Limb (tissue), 2 donors: Measurements from ENCODE around the gene TP53INP2.
"Not testable (repeated sequence)": the region's sequence is repeated elsewhere in the genome, so short reads cannot be mapped to it uniquely, and the experiment has no call there.

Source experiments
- DNase-seq, 2 donors: peaks; one replicate each; pipeline ENCODE4 v3.0.0-alpha.2; 2016; ENCODE audit errors: extremely low spot score in 2 of 2

The TP53INP2 gene

DNA sequence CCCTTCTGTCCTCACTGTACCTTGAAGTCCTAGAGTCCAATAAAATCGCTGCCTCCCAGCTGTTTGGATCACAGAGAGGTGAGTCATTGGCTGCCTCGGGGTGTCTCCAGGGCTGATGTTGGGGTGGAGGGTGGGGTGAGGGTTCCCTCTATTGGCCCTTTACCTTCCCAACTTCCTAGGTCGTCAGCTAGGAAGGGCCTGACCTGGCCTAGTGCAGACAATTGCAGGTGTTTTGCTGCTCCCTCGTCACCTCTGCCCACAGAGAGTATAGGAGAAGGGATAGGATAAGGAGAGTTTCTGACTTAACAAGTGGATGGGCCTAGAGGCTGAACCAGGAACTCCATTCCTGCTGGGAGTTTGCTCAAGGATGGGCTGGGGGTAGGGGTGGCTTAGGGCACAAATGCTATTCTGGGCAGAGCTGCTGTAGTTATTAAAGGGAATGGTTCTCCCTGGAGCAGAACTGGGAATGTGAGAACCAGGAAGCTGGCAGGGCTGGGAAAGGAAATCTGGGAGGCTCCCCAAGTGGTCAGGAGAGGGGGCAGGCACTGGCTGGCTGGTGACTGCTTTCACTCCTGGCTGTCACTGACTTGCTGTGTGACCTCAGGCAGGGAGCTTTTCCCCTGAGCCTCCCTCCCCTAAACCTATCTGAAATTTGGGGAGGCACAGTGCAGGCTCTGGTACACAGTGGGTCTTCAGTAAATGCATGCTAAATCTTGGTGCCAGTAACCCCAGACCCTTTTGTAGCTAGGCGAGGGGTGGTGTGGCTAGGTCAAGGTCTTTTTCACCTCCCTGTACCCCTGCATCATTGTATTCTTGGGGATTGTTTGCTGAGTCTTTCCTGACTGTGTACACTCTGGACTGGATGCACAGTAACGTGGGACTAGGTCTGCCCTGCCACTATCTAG lies 1.5 kb downstream of the TP53INP2 start:
- no peak for DNase-seq

DNA sequence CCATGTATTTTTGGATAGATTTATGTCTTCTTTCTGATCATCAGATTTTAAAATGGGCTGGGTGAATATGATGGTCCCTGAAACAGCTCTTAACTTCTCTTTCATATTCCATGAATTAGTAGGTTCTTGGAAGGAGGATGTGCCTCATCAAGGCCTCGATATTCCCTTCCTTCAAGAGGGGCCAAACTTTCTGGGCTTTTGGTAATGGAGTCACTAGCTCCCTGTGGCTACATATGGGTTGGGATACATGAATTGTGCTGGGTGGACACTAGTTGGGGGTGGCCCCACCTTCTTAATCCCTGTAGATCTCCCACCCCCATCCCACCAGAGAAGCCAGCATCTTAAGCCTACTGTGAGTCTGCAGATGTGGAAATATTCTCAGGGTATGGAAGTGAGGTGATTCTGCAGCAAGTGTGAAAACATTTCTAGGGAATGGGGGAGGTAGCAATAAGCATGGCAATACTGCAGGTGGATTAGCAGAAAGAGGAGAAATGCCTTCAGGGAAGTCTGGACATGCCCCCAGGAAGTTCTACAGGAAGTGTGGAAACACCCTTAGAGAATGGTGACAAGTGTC lies 2.2 kb downstream of the TP53INP2 start:
- no peak for DNase-seq

DNA sequence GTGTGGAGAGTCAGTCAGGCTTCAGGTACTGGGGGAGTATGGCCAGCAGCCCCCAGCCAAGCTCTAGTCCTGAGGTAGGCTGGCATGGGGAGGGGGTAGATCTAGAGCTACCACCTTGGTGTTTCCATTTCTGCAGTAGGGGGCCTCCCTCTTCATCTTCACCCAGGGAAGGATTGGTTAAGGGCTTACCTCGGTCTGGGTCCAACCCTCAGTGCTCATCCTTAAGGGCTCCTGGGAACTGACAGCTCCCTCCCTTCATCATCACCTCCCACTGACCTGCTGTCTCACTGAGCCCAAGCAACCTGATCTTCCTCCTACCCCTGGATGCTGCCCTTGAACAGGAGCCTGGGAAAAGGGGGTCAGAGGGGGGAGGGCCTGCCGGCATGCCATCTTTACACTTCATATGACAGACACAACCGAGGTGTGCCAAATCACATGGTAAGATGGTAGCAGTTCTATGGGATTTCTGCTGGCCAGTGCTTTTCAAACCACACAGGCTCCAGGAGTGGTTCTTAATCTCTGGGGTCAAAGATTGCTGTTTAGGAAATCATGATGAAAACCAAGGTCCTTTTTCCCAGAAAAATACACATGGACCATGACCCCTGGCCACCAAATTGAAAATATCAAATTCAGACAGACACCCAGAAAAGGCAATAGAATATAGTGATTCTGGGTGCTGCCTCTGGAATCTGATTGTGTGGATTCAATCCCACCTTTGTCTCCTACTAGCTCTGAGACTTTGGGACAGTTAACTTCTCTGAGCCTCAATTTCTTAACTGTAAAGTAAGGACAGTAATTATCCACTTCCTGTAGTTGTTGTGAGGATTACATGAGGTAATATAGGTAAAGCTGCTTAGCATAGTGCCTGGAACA lies 3.0 kb downstream of the TP53INP2 start:
- no peak for DNase-seq

DNA sequence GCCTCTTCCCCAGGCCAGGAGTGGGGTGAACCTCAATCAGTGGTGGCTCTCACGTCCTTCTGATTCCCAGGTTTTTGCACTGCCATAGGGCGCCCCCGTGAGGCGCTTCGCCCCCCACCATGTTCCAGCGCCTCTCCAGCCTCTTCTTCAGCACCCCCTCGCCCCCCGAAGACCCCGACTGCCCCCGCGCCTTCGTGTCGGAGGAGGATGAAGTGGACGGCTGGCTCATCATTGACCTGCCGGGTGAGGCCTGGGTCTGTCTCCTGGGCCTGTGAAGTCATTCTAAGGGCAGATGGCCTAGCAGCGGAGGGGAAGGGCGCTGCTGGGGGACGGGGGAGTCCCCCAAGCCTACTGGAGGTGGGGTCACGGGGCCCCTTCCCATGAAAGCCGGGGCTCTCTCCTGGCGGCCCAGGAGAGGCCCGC lies 4.5 kb downstream of the TP53INP2 start:
- DNase-seq, result peak; percentile 40 to 78

DNA sequence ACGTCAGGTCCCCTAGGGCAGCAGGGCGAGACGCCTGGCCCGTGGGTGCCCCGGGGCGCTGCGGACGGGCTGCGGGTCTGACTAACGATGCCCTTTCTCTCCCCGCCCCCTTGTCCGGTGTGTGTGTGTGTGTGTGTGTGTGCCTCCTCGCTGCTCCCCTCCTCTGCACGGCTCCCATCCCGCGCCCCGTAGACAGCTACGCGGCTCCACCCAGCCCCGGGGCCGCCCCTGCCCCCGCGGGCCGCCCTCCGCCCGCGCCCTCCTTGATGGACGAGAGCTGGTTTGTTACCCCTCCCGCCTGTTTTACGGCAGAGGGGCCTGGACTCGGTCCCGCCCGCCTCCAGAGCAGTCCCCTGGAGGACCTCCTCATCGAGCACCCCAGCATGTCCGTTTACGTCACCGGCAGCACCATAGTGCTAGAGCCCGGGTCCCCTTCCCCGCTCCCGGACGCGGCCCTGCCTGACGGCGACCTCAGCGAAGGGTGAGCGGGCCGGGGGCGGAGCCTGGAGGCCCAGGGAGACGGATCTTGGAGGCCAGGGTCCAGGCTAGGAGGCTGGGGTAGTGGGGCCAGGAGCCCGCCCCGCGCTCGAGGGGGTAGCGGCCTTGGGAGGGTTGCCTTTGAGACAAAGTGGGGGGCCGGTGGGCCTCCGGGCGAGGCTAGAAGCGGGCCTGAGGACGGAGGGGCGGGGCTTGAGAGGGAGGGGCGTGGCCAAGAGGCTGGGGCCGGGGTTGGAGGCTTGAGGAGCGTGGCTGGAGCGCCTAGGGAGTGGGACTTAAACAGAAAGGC lies 5.1 kb downstream of the TP53INP2 start:
- peak; percentile 46 to 90 for DNase-seq

DNA sequence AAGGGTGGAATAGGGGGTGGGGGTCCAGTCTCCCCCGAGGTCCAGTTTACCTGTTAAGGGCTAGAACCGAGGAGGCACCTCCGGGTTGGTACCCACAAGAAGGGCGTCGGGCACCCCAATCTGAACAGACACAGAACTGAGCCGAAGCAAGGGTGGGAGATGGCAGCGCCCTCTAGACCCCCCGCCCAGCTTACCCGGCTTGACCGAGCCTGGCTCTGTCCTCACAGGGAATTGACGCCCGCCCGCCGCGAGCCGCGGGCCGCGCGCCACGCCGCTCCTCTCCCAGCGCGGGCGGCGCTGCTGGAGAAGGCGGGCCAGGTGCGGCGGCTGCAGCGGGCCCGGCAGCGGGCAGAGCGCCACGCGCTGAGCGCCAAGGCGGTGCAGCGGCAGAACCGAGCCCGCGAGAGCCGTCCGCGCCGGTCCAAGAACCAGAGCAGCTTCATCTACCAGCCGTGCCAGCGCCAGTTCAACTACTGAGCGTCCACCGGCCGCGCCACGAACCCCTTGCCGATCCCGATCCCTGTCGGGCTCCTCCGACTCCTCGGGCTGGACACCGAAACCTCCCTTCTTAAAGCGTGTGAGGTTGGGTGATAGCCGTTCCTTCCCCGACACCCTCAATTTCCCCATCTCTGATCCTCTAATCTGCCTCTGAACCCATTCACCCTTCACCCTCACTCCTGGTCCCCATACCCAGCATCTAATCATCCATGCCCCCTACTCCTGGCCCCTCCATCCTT lies 5.9 kb downstream of the TP53INP2 start:
- DNase-seq, result peak in 1 of 2 donors; percentile 72

DNA sequence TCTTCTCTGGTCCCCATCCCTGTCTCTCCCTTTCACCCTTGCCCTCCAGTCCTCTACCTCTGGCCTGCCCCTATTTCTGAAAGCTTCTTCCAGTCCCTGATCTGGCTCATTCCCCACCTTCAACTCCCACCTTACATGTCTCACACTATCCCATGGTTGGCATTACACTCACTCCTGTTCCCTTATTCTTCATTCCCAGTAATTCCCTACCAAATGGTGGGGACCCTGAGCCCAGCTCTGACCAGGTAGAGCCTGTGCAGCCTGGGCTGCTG lies 6.4 kb downstream of the TP53INP2 start:
- DNase-seq, result no peak

DNA sequence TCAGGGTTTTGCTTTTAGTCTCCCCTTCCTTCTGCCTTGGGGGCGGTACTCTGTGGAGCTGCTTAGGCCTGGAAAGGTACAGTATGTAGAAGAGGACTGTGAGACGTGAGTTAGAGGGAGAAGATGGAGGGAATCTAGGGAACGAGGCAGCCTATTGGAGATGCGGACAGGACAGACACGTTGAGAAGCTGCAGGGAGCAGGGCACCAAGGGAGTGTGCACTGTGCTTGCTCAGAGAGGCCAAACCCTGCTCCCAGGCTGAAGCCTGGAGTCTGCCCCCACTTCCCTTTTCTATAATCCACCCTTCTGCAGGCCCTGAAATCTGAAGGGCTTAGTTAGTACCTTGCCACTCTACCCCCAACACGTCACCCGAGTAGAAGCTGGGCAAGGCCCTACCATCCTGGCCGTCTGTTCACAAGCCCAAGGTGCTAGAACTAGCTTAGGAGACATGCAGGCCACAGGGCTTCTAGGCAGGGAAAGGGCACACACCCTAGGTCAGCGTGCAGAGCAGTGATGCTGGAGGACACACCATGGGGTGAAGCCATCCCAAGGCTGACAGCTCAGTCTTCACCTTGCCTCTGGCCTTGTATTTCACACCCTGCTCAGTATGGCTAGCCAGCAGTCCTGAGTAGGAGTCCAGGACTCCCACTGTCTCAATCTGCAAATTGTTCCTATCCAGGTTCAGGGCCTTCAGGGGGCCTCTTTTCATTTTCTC lies 6.9 kb downstream of the TP53INP2 start:
- DNase-seq, result no peak

DNA sequence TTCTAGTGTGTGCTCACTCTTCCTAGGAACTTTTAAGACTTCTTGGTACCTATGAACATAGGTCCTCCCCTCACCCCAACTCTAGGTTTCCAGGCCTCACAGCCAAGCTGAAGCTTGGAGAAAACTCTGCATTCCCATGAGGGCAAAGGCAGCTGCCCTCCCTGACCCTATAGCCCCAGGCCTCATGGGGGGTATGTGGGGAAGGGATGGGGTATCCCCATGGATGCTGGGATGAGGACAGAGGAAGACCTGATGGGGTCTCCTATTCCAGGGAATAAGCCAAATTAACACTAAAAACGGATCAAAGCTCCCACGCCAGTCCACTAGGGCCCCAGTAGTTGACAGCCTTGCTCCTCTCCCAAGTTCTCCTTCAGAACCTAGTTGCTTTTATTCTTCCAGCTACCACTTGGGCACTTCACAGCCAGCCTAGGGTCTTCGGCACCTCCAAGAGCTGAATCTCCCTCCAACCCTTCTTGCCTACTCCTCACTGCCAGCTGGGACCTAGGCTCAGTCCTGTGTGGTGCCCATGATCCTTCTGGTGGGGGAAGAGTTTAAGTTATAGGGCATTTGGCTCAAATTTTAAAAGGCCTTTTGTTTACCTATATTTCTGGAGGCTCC lies 7.8 kb downstream of the TP53INP2 start:
- DNase-seq, result no peak

DNA sequence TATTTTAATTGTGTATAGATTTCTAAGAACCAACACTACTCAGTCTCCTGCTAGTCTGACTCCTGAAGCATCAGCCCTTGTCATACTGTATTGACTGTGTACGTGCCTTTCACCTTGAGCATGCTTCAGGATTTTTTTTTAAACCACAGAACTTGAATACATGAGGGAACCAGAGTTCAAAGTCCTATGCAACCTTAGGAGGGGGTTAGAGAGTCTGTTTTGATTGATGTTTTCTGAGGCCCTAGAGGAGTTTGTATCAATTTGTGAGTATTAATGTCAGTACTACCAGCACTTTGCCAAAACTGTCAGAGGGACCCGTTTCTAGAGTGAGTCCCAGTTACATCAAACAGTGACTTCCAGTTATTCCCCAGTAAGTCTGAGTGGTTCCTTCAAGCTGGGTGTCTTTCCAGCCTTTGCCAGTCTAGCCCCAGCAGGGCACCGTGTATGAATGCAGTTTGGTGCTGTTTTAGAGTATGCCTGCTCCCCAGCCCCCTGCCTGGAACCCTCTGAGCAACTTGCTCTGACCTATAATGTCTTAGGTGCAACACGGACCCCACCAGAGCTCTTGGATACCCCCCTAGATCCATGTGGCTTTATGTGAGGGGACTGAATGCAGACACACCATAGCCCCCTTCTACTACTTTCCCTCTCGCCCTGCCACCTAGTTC lies 8.5 kb downstream of the TP53INP2 start:
- DNase-seq, result no peak

DNA sequence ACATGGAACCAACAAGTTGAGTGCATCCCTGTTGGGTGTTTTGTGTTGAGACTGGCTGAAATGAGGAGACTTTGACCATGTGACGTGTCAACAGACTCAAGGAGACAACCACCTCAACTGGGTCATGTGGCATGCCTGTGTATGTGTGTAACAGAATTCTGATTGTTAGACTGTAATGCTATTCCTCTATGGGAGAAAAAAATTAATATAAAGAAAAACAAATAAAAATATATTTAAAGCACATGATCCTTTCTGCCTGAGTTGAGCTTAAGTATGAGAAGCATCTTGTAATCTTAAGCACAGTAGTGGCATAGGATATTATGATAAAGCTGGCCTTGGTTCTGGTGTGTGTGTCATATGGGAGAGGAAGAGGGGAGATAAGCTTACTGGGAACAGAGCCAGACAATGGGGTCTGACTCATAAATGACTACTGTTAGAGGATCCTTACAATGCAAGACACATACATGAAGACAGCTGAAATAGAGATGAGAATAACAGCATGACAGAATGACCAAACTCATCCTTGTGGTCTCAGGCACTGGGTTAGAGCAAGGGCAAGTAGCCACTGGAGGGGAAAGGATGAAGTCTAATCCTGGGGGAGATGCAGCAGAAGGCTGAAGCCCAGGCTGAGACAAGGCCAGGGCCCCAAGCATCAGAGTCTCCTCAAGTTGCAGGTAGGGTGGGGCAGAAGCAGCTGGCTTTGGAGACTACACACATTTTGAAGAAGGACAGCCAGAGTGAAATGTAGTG lies 9.2 kb downstream of the TP53INP2 start:
- DNase-seq, result no peak

DNA sequence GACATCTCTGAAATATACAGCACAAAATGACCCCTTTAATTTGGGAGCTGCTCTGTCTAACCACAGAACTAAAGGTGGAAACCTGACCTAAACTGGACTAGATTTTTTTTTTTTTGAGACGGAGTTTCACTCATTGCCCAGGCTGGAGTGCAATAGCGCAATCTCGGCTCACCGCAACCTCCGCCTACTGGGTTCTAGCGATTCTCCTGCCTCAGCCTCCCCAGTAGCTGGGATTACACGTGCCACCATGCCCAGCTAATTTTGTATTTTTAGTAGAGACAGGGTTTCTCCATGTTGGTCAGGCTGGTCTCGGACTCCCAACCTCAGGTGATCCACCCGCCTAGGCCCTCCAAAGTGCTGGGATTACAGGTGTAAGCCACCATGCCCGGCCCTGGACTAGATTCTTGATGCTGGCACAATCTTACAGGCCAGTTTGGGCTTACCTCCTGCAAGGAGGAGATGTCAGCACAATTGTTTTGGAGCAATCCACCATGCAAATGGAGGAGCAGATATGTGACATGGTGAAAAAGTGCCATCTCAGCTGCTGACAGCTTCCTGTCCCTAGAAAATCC lies 9.9 kb downstream of the TP53INP2 start:
- not testable (repeated sequence) for DNase-seq

DNA sequence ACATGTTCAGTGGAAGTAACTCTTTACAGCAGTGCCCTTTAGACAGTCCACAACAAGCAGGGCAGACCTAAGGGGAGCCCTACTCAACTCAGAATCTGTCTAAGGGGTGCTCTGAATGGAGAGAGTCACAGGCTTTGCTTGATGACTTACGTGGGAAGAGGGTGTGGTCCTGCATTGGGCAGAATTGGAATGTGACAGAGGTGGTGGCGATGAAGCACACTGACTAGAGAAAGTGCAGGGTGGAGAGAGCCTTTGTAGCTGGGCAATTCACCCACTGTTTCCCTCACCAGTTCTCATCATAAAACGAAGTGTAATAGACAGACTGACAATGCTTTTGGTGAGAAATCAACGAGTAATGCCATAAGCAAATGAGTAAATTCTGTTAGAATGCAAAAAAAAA lies 11.2 kb downstream of the TP53INP2 start:
- DNase-seq, result no peak

DNA sequence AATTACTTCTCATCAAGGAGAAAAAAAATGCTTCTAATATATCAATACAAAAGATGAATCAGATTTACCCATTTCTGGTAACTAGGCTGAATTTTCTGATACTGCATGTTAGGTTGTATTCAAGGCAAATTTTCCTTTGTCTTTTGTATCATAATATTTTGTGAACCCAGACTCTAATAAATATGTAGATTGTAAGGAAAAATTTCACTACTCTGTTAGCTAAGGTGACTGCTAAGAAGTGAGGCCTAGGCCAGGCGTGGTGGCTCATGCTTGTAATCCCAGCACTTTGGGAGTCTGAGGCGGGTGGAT lies 12.7 kb downstream of the TP53INP2 start:
- no peak for DNase-seq

DNA sequence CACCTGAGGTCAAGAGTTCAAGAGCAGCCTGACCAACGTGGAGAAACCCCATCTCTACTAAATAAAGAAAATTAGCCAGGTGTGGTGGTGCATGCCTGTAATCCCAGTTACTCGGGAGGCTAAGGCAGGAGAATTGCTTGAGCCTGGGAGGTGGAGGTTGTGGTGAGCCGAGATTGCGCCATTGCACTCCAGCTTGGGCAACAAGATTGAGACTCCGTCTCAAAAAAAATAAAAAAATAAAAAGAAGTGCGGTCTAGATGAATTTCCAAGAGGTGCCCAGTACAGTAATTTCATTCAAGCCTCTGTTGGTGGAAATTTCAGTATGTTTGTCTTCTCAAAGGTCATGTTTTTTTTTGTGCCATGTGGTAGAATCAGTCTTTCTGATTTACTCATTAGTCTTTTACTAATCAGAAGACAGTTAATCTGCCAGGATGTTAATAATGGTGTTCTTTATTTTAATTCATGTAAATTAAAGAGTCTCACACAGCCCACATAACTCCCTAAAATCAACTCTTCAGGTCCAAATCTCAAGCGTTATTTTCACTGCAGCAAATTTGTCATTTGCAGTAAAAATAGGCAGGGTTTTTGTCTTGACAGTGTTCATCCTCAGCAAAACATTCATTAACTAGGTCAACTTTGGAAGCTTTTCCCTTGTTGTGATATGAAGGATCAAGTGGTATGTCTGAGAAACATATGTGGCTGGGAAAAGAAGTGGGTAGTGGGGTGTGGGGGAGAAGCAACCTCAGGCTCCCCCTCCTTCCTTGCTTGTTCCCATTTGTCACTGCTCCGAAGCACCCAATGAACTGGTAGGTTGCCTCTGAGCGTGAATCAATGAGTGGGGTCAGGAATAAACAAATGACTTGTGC lies 13.3 kb downstream of the TP53INP2 start:
- DNase-seq, result no peak

DNA sequence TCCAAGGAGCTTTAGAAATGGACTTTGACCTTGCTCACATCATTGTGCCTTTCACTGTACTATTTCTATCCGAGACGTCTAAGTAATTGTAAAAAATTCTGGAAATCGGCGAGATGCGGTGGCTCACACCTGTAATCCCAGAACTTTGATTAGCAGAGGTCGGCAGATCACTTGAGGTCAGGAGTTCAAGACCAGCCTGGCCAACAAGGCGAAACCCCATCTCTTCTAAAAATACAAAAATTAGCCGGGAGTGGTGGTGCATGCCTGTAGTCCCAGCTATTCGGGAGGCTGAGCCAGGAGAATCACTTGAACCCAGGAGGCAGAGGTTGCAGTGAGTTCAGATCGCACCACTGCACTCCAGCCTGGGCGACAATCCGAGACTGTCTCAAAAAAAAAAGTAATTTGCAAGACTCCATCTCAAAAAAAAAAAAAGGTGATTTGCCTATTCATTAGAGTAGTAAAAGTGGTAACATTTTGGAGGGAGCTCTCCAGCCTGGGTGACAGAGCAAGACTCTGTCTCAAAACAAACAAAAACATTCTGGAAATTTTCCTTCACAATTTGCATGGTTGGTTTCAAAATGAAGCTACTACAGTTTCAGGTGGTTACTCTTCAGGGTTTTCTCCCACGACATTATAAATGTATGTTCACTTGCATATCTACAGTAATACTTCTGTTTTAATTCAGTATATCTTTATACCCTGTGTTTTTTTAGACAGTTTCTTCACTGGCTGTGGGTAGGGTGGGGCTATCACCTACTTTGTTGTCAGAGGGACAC lies 15.3 kb downstream of the TP53INP2 start:
- DNase-seq, result not testable (repeated sequence)

DNA sequence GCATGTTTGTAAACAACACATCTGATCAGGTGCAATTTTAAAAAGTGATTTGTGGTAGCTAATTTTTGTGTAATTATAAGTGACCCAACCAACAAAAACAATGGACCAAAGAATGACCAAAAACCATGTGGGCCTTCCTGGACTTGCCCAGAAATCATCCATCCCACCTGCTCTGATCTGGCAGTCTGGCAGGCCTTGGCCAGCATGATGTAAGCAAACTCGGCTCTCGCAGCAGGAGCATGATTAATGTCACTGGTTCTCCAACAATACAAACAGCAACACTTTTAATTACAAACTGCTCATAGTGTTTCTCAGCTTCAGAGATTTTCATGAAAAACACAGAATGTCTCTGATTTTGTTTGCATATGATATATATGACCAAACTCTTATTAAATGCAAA lies 16.1 kb downstream of the TP53INP2 start:
- no peak for DNase-seq
